ENCODE data around the gene MC5R.

The MC5R gene

GRCh38 chr18:13823707-13824395 lies at the start of gene MC5R:
Gene MC5R (plus strand): TSS chr18:13824149. CDS start chr18:13825766, 1,617 bp downstream.
- peak; percentile 94 for DNase-seq (ENCODE audit: low spot score)

GRCh38 chr18:13775058-13775457 lies 48.9 kb upstream of the MC5R start:
- no peak for DNase-seq (ENCODE audit: low spot score)

GRCh38 chr18:13791181-13791580 lies 32.8 kb upstream of the MC5R start:
- no peak for DNase-seq (ENCODE audit: low spot score)

- no peak for DNase-seq (ENCODE audit: low spot score)
These were observed 30.1 kb upstream of the MC5R start for GRCh38 chr18:13793819-13794218.

GRCh38 chr18:13796515-13796914 lies 27.4 kb upstream of the MC5R start:
- DNase-seq (ENCODE audit: low spot score), result no peak

- no peak for DNase-seq (ENCODE audit: low spot score)
These were observed 26.8 kb upstream of the MC5R start for GRCh38 chr18:13797157-13797611.

GRCh38 chr18:13799396-13799795 lies 24.6 kb upstream of the MC5R start:
- no peak for DNase-seq (ENCODE audit: low spot score)

GRCh38 chr18:13800505-13801259 lies 23.3 kb upstream of the MC5R start:
- DNase-seq (ENCODE audit: low spot score), result peak; percentile 71

GRCh38 chr18:13801260-13801601 lies 22.7 kb upstream of the MC5R start:
- no peak for DNase-seq (ENCODE audit: low spot score)

GRCh38 chr18:13804305-13804704 lies 19.6 kb upstream of the MC5R start:
- no peak for DNase-seq (ENCODE audit: low spot score)

- no peak for DNase-seq (ENCODE audit: low spot score)
These were observed 15.5 kb upstream of the MC5R start for GRCh38 chr18:13808294-13809042.

GRCh38 chr18:13809043-13809430 lies 14.9 kb upstream of the MC5R start:
- DNase-seq (ENCODE audit: low spot score), result no peak

- DNase-seq (ENCODE audit: low spot score), result no peak
These were observed 14.3 kb upstream of the MC5R start for GRCh38 chr18:13809531-13810255.

GRCh38 chr18:13810950-13811485 lies 12.9 kb upstream of the MC5R start:
- DNase-seq (ENCODE audit: low spot score), result no peak

- peak; percentile 40 for DNase-seq (ENCODE audit: low spot score)
These were observed 12.0 kb upstream of the MC5R start for GRCh38 chr18:13811993-13812392.

GRCh38 chr18:13813271-13813849 lies 10.6 kb upstream of the MC5R start:
- DNase-seq (ENCODE audit: low spot score), result peak; percentile 88

GRCh38 chr18:13826209-13826608 lies 2.3 kb downstream of the MC5R start:
- DNase-seq (ENCODE audit: low spot score), result no peak

- no peak for DNase-seq (ENCODE audit: low spot score)
These were observed 8.0 kb downstream of the MC5R start for GRCh38 chr18:13831864-13832508.

- DNase-seq (ENCODE audit: low spot score), result no peak
These were observed 10.6 kb downstream of the MC5R start for GRCh38 chr18:13834496-13835015.

GRCh38 chr18:13835202-13835601 lies 11.3 kb downstream of the MC5R start:
- DNase-seq (ENCODE audit: low spot score), result no peak

- DNase-seq (ENCODE audit: low spot score), result no peak
These were observed 12.6 kb downstream of the MC5R start for GRCh38 chr18:13836559-13836958.
